NCI-H460 (cell line): ENCODE measurements around the gene UBP1. TPM values are rescaled to one million over a fixed set of nuclear protein-coding genes. Genes with fewer than 3 reads are reported as not detected.

Experiments used
- DNase-seq: peaks from one replicate; pipeline ENCODE4 v3.0.0-alpha.2; 2016; ENCODE audit warnings: low read depth; ENCODE audit errors: extremely low read depth
- total RNA-seq: library from RNA; depleted of rRNA; stranded (reverse); fragments of >200 nt; shearing (Covaris generic); gene quantifications from 2 replicates; pipeline ENCODE4 v1.2.3, GENCODE V29; 2014

The UBP1 gene
- total RNA-seq, 1 experiment from 2014 or later, result 36.5 TPM

GRCh38 chr3:33392703-33393125, 47.5 kb downstream of the UBP1 start:
- DNase-seq, result no peak

- DNase-seq, result no peak
Measured at GRCh38 chr3:33392144-33392543, 48.1 kb downstream of the UBP1 start.

DNA sequence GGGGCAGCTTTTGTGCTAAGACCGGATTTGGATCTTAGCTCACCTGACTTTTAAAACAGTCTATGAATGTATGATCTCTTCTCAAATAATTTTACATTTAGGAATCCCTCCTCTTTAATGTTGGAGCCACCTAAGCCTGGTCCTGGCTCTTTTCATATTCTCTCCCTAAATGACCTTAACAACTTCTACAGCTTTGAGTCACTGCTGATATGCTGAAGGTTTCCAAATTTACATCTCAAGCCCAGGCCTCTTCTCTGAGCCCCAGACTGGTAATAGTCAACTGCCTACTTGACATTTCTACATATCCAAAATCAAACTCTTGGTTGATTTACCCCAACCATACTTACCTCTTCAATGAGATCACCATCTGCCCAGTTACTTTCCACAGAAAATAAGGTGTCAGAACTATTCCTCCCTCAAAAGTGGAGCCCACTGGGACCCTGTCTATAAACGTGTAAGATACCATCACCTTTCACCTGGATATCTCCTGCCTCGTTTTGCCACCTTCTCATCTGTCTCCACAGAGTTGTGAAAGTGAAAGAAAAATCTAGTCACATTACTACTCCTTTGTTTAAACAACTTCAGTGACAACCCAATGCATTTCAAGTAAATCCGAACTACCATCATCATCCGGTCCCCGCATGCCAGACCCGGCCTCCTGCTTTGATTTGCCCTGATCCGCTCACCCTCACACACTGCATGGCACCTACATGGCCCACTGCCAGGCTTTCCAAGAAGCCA, 48.8 kb downstream of the UBP1 start:
- no peak for DNase-seq

DNA sequence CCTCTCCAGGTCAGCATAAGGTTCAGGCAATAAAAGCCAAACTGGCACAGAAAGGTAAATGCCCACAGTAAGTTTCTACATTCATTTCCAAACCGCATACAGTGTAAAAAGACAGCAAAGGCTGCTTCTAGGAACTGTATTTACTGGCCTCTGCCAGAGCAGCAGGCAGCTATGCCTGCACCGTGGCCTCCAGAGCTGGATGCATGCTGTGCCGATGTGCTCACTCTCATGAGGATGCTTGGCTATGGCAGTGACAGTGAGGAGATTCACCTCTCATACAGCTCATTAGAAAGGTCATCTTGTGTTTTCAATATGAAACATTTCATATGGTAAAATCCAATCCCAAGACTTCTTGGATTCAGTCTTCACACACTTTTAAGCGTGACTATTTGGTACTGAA, 50.3 kb downstream of the UBP1 start:
- DNase-seq, result no peak

- no peak for DNase-seq
Measured at GRCh38 chr3:33388374-33389100, 51.7 kb downstream of the UBP1 start.

GRCh38 chr3:33386631-33387030, 53.6 kb downstream of the UBP1 start:
- no peak for DNase-seq

DNA sequence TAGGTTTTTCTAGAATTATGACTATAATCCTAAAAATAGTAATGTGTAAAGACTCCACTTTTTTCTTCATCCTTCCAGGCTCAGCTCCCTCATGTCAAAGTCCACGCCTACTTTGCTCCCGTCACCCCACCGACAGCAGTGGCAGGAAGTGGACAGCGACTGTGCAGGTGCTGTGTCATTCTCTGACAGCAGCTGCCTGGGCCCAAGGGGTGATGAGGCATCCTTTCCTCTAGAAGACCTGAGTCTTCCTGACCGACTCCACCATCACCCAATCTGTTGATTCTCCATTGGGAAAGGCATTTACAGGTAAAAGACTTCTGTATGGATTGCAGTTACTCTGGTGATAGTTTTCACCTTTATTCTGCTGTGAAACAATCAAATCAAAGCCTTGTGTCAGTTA, 54.8 kb downstream of the UBP1 start:
- DNase-seq, result no peak

DNA sequence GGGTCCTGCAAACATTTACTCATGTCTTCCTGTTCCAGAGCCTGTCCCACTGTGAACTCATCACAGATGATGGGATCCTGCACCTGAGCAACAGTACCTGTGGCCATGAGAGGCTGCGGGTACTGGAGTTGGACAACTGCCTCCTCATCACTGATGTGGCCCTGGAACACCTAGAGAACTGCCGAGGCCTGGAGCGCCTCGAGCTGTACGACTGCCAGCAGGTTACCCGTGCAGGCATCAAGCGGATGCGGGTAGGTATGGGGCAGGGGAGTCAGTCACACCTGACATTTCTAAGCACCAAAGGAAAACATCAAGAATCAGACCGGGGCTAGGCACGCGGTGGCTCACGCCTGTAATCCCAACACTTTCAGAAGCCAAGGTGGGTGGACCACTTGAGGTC, 56.3 kb downstream of the UBP1 start:
- no peak for DNase-seq

DNA sequence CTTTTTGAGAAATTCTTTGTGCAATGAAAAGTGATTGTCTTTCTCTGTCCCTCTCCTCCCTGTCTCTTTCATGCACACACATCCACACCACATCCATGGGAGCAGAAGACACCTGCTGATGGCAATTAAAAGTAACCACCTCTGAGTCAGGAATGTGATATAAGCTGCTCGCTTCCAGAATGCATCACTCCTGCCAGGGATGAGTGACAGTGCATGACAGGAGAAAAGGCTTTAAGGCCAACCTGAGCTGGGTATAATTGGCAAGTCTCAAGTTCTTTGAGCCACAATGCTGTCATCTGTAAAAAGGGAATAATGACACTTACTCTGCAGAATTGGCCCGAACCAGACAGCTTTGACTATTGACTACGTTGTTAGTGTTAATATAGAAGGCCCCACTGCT, 59.6 kb downstream of the UBP1 start:
- no peak for DNase-seq

GRCh38 chr3:33377931-33378330, 62.3 kb downstream of the UBP1 start:
- no peak for DNase-seq

GRCh38 chr3:33377489-33377888, 62.7 kb downstream of the UBP1 start:
- DNase-seq, result no peak

DNA sequence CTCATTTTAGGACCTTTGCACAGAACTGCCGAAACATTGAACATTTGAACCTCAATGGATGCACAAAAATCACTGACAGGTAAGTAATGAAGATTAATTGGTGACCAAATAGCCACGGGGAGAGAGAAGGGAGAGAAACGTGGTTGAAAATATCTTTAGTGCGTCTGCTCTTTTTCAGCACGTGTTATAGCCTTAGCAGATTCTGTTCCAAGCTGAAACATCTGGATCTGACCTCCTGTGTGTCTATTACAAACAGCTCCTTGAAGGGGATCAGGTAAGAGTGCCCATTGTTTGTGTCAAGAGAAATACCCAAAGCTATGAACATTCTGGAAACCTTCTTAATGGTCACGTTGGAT, 67.1 kb downstream of the UBP1 start:
- DNase-seq, result no peak

DNA sequence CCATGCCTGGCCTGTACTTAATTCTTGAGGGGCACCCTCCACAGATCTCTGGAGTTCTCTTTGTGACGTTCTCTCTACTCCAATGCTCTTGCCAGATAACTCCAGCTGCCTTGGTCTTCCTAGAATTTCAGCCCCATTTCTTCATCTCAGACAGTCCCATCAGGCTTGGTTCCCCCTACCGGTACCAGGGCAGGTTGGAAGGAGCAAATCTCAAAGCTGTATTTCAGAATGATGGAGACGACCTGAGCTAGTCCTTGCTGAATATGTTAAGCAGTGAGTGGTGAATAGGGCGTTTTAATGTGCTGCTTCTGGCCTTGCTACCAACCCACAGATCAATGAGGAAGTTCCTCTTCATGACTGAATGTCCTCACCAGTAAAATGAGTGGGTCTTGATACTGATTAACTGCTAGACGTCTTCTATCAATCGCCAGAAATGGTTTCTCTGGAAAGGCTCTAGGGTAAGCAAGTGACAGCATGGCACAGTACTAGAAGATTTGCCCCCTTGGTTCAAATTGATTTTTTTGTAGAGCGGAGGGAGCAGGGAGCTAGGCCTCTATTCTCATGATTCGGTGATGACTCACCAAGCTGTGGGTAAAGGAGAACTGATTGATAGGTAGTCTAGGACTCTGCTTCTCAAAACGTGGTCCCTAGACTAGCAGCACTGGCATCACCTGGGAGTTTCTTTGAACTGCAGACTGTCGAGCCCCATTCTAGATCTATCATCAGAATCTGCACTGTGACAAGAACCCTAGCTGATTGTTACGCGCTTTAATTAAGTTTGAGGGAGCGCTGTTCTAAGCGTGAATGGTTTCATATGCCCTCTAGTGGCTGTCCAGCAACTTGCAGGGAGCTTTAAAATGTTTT, 67.8 kb downstream of the UBP1 start:
- DNase-seq, result peak; percentile 42

DNA sequence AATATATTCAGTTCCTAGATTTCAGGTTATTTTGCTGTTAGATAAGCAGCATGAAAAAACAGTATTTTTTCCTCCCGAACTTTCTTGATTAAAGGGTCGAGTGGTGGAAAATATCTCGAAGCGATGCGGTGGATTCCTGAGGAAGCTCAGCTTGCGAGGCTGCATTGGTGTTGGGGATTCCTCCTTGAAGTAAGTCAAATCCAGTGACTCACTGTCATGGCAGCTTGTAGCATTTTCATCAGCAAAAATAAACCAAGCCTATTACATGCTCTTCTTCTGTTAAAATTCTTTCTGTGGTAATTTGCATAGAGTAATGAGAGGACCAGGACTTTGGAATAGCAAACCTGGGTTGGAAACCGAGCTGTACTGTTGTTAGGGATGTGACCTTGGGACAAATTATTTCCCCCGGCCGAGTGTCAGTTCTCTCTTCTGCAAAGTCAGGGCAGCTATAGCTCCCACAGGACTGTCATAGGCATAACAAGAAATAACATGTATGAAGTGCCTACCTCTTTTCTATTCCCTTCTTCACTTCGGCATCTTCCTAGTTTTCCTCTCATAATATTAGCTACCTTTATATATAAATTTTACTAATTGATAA, 75.6 kb downstream of the UBP1 start:
- DNase-seq, result no peak

GRCh38 chr3:33364060-33364459, 76.1 kb downstream of the UBP1 start:
- DNase-seq, result no peak

GRCh38 chr3:33363113-33363800, 76.9 kb downstream of the UBP1 start:
- no peak for DNase-seq

GRCh38 chr3:33360136-33360825, 79.9 kb downstream of the UBP1 start:
- no peak for DNase-seq

DNA sequence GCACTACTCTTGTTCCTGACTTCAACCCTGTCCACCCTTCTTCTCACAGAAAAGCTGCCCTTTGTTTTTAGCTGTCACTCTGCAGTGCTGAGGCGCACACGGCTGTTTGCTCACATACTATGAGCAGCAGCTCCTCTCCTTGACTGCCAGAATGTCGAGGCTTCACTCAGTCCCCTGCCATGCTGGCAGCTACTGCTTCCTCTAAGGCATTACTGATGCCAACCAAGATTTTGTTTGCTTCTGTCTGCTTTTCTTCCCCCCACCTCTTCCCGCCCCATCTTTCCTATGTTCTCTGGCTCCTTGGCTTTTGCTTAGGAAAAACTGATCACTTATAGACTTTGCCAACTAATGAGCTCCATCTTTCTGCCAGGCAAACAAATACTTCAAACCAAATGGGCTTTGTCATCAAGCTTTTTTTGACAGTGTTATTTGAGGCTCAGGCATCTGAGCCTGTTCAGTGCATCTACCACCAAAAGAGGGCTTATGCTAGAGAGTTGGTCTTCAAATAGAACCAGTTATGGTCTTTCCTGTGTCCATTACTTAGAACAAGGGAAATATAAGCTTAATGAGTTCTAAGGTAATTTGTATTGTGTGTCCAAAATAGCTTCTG, 81.9 kb downstream of the UBP1 start:
- DNase-seq, result no peak

DNA sequence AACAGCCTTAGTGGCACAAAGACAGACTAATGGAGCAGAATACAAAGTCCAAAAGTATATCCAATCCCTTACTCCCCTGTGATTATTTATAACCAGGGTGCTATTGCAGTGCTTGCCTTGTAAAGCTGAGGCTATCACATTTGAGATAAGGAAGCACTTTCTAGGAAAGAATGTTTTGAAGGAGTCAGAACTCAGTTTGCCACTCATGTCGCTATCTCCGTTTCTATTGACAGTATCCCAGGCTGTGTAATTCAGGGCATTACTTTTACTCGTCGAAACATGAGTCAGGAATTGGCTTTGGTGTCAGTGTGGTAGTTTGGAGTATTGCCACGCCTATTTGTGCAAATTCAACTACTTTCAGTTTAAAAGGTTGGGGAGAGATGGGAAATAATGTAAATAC, 84.6 kb downstream of the UBP1 start:
- peak; percentile 5 for DNase-seq
